ENCODE results near the gene PYY. TPM values are rescaled to one million over a fixed set of nuclear protein-coding genes. Genes with fewer than 3 reads are reported as not detected.

The PYY gene
- total and polyA plus RNA-seq, 7 donors: not detected

DNA sequence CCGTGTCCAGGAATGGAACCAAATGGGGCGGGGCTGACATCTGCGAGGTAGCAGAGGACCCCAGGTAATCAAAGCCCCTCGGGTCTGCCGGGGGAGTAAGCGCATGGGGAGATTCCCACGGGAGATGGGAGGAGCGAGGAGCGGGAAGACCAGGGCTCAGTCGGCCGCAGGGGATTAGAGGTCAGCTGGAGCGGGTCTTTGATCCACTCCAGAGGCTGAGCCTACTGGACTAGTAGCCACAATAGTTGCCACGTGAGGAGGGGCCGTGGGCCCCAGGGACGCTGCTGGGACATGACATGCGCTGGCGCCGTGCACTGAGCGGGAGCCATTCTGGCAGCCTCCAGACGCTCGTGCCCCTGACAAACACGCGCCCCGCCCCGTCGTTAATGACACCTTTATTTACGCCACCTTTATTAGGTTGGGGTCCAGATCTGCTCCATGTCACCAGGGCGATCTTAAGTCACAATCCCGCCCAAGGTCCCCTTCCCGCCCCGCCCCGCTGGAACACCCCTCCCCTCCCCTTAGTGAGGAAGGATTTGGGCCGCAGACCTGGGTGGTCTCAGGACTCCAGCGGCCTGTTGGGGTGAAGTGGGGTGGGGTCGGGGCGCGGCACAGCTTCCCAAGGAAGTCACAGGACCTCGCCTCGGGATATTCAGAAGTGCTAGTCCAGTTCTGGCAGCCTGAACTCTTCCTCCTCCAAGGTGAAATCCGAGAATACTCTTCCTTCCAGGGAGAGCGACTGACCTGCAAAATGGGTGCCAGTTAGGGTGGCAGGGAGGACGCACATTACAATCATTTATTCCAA is 26.5 kb downstream of the PYY start:
- ATAC-seq (peak; percentile 71 to 88 (median 76)), DNase-seq (peak; percentile 33 to 72)
- Histone ChIP-seq H3K36me3 (ENCODE audit: insufficient read depth in 1 of 2, low read depth in 1 of 2) (no peaks in the 10 kb centered on the region), H3K9me3 (no peaks in the 10 kb centered on the region), H3K27ac (peak overlapping the region; percentile 58), H3K4me3 (peak overlapping the region; percentile 67), H3K27me3 (ENCODE audit: insufficient read depth in 3 of 3, low read length in 2 of 3) (peaks cover 0 to 11% (median 3%) of the 10 kb centered on the region in 3 donors), H3K4me1 (no peaks in the 10 kb centered on the region)
- TF ChIP-seq, protein P1, sequence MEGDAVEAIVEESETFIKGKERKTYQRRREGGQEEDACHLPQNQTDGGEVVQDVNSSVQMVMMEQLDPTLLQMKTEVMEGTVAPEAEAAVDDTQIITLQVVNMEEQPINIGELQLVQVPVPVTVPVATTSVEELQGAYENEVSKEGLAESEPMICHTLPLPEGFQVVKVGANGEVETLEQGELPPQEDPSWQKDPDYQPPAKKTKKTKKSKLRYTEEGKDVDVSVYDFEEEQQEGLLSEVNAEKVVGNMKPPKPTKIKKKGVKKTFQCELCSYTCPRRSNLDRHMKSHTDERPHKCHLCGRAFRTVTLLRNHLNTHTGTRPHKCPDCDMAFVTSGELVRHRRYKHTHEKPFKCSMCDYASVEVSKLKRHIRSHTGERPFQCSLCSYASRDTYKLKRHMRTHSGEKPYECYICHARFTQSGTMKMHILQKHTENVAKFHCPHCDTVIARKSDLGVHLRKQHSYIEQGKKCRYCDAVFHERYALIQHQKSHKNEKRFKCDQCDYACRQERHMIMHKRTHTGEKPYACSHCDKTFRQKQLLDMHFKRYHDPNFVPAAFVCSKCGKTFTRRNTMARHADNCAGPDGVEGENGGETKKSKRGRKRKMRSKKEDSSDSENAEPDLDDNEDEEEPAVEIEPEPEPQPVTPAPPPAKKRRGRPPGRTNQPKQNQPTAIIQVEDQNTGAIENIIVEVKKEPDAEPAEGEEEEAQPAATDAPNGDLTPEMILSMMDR (IDR thresholded peaks at IDR 0.05): no peak
- WGBS, 3 donors: 1 to 3% (median 2%) methylated on average over 41 to 42 of the region's 42 CpGs
- intact Hi-C loops (cut with DNase I): loop anchor here in 1 of 2 donors (5.0 kb wide), 1 partner anchor 45 kb away; no protein-coding TSS in a partner anchor

GRCh38 chr17:43924558-43924957 is 29.2 kb downstream of the PYY start:
- H3K36me3 ChIP-seq (ENCODE audit: insufficient read depth in 1 of 2, low read depth in 1 of 2): no peaks in the 10 kb centered on the region
- 75 to 82% (median 75%) methylated on average over 2 of the region's 2 CpGs for WGBS, 3 donors
- H3K27ac ChIP-seq: no peak overlapping the region
- TF ChIP-seq, protein P1 (IDR thresholded peaks at IDR 0.05): no peak
- intact Hi-C loops (cut with DNase I): no loop called here
- ATAC-seq: no peak
- peaks cover 0 to 11% (median 3%) of the 10 kb centered on the region in 3 donors for H3K27me3 ChIP-seq (ENCODE audit: insufficient read depth in 3 of 3, low read length in 2 of 3)
- no peaks in the 10 kb centered on the region for H3K9me3 ChIP-seq
- no peak for DNase-seq
- no peaks in the 10 kb centered on the region for H3K4me1 ChIP-seq
- H3K4me3 ChIP-seq: no peak overlapping the region

- intact Hi-C loops (cut with DNase I): no loop called here
- 44 to 55% (median 50%) methylated on average over 10 of the region's 10 CpGs for WGBS, 3 donors
- H3K4me3 ChIP-seq: no peak overlapping the region
- H3K27ac ChIP-seq: no peak overlapping the region
- H3K4me1 ChIP-seq: no peaks in the 10 kb centered on the region
- no peaks in the 10 kb centered on the region for H3K9me3 ChIP-seq
- H3K27me3 ChIP-seq (ENCODE audit: insufficient read depth in 3 of 3, low read length in 2 of 3): peaks cover 0 to 41% (median 5%) of the 10 kb centered on the region in 3 donors
- peak in 1 of 2 donors; percentile 35 for DNase-seq
- no peaks in the 10 kb centered on the region for H3K36me3 ChIP-seq (ENCODE audit: insufficient read depth in 1 of 2, low read depth in 1 of 2)
- TF ChIP-seq, protein P1 (IDR thresholded peaks at IDR 0.05): no peak
- ATAC-seq: no peak
Observed at GRCh38 chr17:43920500-43921095, 33.1 kb downstream of the PYY start.

GRCh38 chr17:43918026-43918389 is 35.7 kb downstream of the PYY start:
- Histone ChIP-seq H3K4me3 (peak overlapping the region; percentile 44), H3K27ac (no peak overlapping the region), H3K36me3 (ENCODE audit: insufficient read depth in 1 of 2, low read depth in 1 of 2) (no peaks in the 10 kb centered on the region), H3K27me3 (ENCODE audit: insufficient read depth in 3 of 3, low read length in 2 of 3) (peaks cover 0 to 34% (median 2%) of the 10 kb centered on the region in 3 donors), H3K9me3 (no peaks in the 10 kb centered on the region), H3K4me1 (no peaks in the 10 kb centered on the region)
- intact Hi-C loops (cut with DNase I): no loop called here
- ATAC-seq (no peak), DNase-seq (no peak)
- 64 to 70% (median 68%) methylated on average over 12 to 13 of the region's 13 CpGs for WGBS, 3 donors
- TF ChIP-seq, protein P1 (IDR thresholded peaks at IDR 0.05): no peak

Data from psoas muscle (tissue), 8 donors.